BLaER1 treated with 17β-estradiol and CSF1 and Interleukin-3, amounts not matched to agents 10 nM and 100 nM (cell line): ENCODE measurements around the gene GNRHR.

Experiments
- H3K27ac ChIP-seq, 11 experiments: shearing (Covaris generic); formaldehyde crosslinking; 2 replicates each; pipeline ENCODE4 v1.8.1; 2022
- H3K27me3 ChIP-seq, 11 experiments: shearing (Covaris generic); formaldehyde crosslinking; 2 replicates each; pipeline ENCODE4 v1.8.1; 2022
- H3K36me3 ChIP-seq, 11 experiments: shearing (Covaris generic); formaldehyde crosslinking; 2 replicates each; pipeline ENCODE4 v1.8.1; 2022
- H3K4me1 ChIP-seq, 10 experiments: shearing (Covaris generic); formaldehyde crosslinking; 2 replicates each; pipeline ENCODE4 v1.8.1; 2022
- H3K4me2 ChIP-seq, 11 experiments: shearing (Covaris generic); formaldehyde crosslinking; 2 replicates each; pipeline ENCODE4 v1.8.1; 2022
- H3K4me3 ChIP-seq, 10 experiments: shearing (Covaris generic); formaldehyde crosslinking; 2 replicates each; pipeline ENCODE4 v1.8.1; 2022
- H3K9ac ChIP-seq, 11 experiments: shearing (Covaris generic); formaldehyde crosslinking; 2 replicates each; pipeline ENCODE4 v1.8.1; 2022
- H3K9me3 ChIP-seq, 11 experiments: shearing (Covaris generic); formaldehyde crosslinking; replicated peaks in 1 of 11; 2 replicates each; pipeline ENCODE4 v1.8.1; 2022
- H4K20me1 ChIP-seq, 11 experiments: shearing (Covaris generic); formaldehyde crosslinking; 2 replicates each; pipeline ENCODE4 v1.8.1; 2022
- Cebpa-rat ChIP-seq, 11 experiments: shearing (Covaris generic); IDR thresholded peaks; 2 replicates each; pipeline ENCODE4 v1.8.1; 2022

GNRHR gene

GRCh38 chr4:67754288-67754687 is at the start of gene GNRHR:
Gene GNRHR (minus strand): TSS chr4:67754388. CDS start chr4:67754335, 53 bp downstream.
- Histone ChIP-seq H3K27me3 (no peaks in the 10 kb centered on the region), H3K4me1 (peaks cover 0 to 5% (median 2%) of the 10 kb centered on the region in 10 experiments; a peak in 7 of 20 replicates), H3K27ac (no peak within 1 kb of the TSS), H3K4me2 (no peak within 1 kb of the TSS), H4K20me1 (no peaks in the 10 kb centered on the region), H3K9me3 (no peaks in the 10 kb centered on the region), H3K4me3 (no peak within 1 kb of the TSS), H3K36me3 (no peaks in the 10 kb centered on the region), H3K9ac (no peak within 1 kb of the TSS)
- no peak for TF ChIP-seq Cebpa-rat (IDR thresholded peaks at IDR 0.05)

GRCh38 chr4:67796810-67797209 is 42.6 kb upstream of the GNRHR start:
- no peaks in the 10 kb centered on the region for H3K36me3 ChIP-seq
- no peaks in the 10 kb centered on the region for H3K4me1 ChIP-seq
- no peak overlapping the region for H3K4me2 ChIP-seq
- no peaks in the 10 kb centered on the region for H3K9me3 ChIP-seq
- no peak overlapping the region for H3K9ac ChIP-seq
- H3K27ac ChIP-seq, result no peak overlapping the region
- H3K4me3 ChIP-seq, result no peak overlapping the region
- no peaks in the 10 kb centered on the region for H3K27me3 ChIP-seq
- TF ChIP-seq Cebpa-rat (IDR thresholded peaks at IDR 0.05), result no peak
- H4K20me1 ChIP-seq, result no peaks in the 10 kb centered on the region

GRCh38 chr4:67790721-67791120 is 36.5 kb upstream of the GNRHR start:
- Histone ChIP-seq H3K27me3 (no peaks in the 10 kb centered on the region), H3K9me3 (no peaks in the 10 kb centered on the region), H3K4me1 (no peaks in the 10 kb centered on the region), H3K9ac (no peak overlapping the region), H3K4me3 (no peak overlapping the region), H3K4me2 (no peak overlapping the region), H3K36me3 (no peaks in the 10 kb centered on the region), H4K20me1 (no peaks in the 10 kb centered on the region), H3K27ac (no peak overlapping the region)
- TF ChIP-seq Cebpa-rat (IDR thresholded peaks at IDR 0.05), result no peak

- Histone ChIP-seq H4K20me1 (no peaks in the 10 kb centered on the region), H3K27me3 (no peaks in the 10 kb centered on the region), H3K9ac (no peak overlapping the region), H3K4me2 (no peak overlapping the region), H3K27ac (no peak overlapping the region), H3K36me3 (no peaks in the 10 kb centered on the region), H3K4me3 (no peak overlapping the region), H3K9me3 (no peaks in the 10 kb centered on the region), H3K4me1 (no peaks in the 10 kb centered on the region)
- no peak for TF ChIP-seq Cebpa-rat (IDR thresholded peaks at IDR 0.05)
These were observed 33.1 kb upstream of the GNRHR start for GRCh38 chr4:67787311-67787710.

GRCh38 chr4:67785528-67785927 is 31.3 kb upstream of the GNRHR start:
- H3K27me3 ChIP-seq, result no peaks in the 10 kb centered on the region
- H3K9ac ChIP-seq, result no peak overlapping the region
- no peak overlapping the region for H3K4me2 ChIP-seq
- TF ChIP-seq Cebpa-rat (IDR thresholded peaks at IDR 0.05), result no peak
- no peak overlapping the region for H3K27ac ChIP-seq
- H3K36me3 ChIP-seq, result no peaks in the 10 kb centered on the region
- H4K20me1 ChIP-seq, result no peaks in the 10 kb centered on the region
- no peaks in the 10 kb centered on the region for H3K4me1 ChIP-seq
- no peaks in the 10 kb centered on the region for H3K9me3 ChIP-seq
- no peak overlapping the region for H3K4me3 ChIP-seq

GRCh38 chr4:67779631-67780030 is 25.4 kb upstream of the GNRHR start:
- Histone ChIP-seq H3K27ac (no peak overlapping the region), H3K4me1 (no peaks in the 10 kb centered on the region), H3K9me3 (no peaks in the 10 kb centered on the region), H3K27me3 (no peaks in the 10 kb centered on the region), H3K36me3 (no peaks in the 10 kb centered on the region), H4K20me1 (no peaks in the 10 kb centered on the region), H3K9ac (no peak overlapping the region), H3K4me2 (no peak overlapping the region), H3K4me3 (no peak overlapping the region)
- no peak for TF ChIP-seq Cebpa-rat (IDR thresholded peaks at IDR 0.05)

- H3K36me3 ChIP-seq, result no peaks in the 10 kb centered on the region
- no peak overlapping the region for H3K9ac ChIP-seq
- no peaks in the 10 kb centered on the region for H3K9me3 ChIP-seq
- TF ChIP-seq Cebpa-rat (IDR thresholded peaks at IDR 0.05), result no peak
- no peak overlapping the region for H3K4me3 ChIP-seq
- H4K20me1 ChIP-seq, result no peaks in the 10 kb centered on the region
- H3K27ac ChIP-seq, result no peak overlapping the region
- no peaks in the 10 kb centered on the region for H3K4me1 ChIP-seq
- H3K27me3 ChIP-seq, result no peaks in the 10 kb centered on the region
- no peak overlapping the region for H3K4me2 ChIP-seq
These were observed 22.6 kb upstream of the GNRHR start for GRCh38 chr4:67776746-67777145.

- no peaks in the 10 kb centered on the region for H3K27me3 ChIP-seq
- H3K9me3 ChIP-seq, result no peaks in the 10 kb centered on the region
- H3K27ac ChIP-seq, result no peak overlapping the region
- no peak overlapping the region for H3K4me3 ChIP-seq
- no peak overlapping the region for H3K9ac ChIP-seq
- no peaks in the 10 kb centered on the region for H3K36me3 ChIP-seq
- H4K20me1 ChIP-seq, result no peaks in the 10 kb centered on the region
- no peak overlapping the region for H3K4me2 ChIP-seq
- H3K4me1 ChIP-seq, result no peaks in the 10 kb centered on the region
- no peak for TF ChIP-seq Cebpa-rat (IDR thresholded peaks at IDR 0.05)
These were observed 16.2 kb upstream of the GNRHR start for GRCh38 chr4:67770422-67770821.

- TF ChIP-seq Cebpa-rat (IDR thresholded peaks at IDR 0.05), result no peak
- Histone ChIP-seq H3K4me3 (no peak overlapping the region), H4K20me1 (no peaks in the 10 kb centered on the region), H3K4me2 (no peak overlapping the region), H3K9me3 (no peaks in the 10 kb centered on the region), H3K27me3 (no peaks in the 10 kb centered on the region), H3K9ac (no peak overlapping the region), H3K27ac (no peak overlapping the region), H3K36me3 (no peaks in the 10 kb centered on the region), H3K4me1 (no peaks in the 10 kb centered on the region)
These were observed 11.7 kb upstream of the GNRHR start for GRCh38 chr4:67765928-67766327.

GRCh38 chr4:67765401-67765800 is 11.2 kb upstream of the GNRHR start:
- no peaks in the 10 kb centered on the region for H4K20me1 ChIP-seq
- no peak overlapping the region for H3K4me3 ChIP-seq
- H3K9ac ChIP-seq, result no peak overlapping the region
- no peaks in the 10 kb centered on the region for H3K4me1 ChIP-seq
- H3K36me3 ChIP-seq, result no peaks in the 10 kb centered on the region
- no peaks in the 10 kb centered on the region for H3K9me3 ChIP-seq
- H3K27me3 ChIP-seq, result no peaks in the 10 kb centered on the region
- no peak overlapping the region for H3K27ac ChIP-seq
- no peak for TF ChIP-seq Cebpa-rat (IDR thresholded peaks at IDR 0.05)
- no peak overlapping the region for H3K4me2 ChIP-seq

- Histone ChIP-seq H3K4me3 (no peak overlapping the region), H3K36me3 (no peaks in the 10 kb centered on the region), H3K27ac (no peak overlapping the region), H3K9me3 (no peaks in the 10 kb centered on the region), H3K4me2 (no peak overlapping the region), H4K20me1 (no peaks in the 10 kb centered on the region), H3K9ac (no peak overlapping the region), H3K27me3 (no peaks in the 10 kb centered on the region), H3K4me1 (no peaks in the 10 kb centered on the region)
- TF ChIP-seq Cebpa-rat (IDR thresholded peaks at IDR 0.05), result no peak
These were observed 10.0 kb upstream of the GNRHR start for GRCh38 chr4:67764183-67764582.
